CD4-positive, alpha-beta T cell (primary cell): Measurements from ENCODE around the gene OGDHL. TPM values are rescaled to one million over a fixed set of nuclear protein-coding genes. Genes with fewer than 3 reads are reported as not detected.

ENCODE experiments used
- ATAC-seq: fragments of 200-7000 bp; cut with Tn5 transposase; one replicate; pipeline ENCODE4 v1.10.0; 2022; ENCODE audit warnings: mild to moderate bottlenecking; ENCODE audit not compliant: poor library complexity
- CTCF ChIA-PET: fragments of 350-600 bp; sonication (Branson Sonifier 250); formaldehyde crosslinking; loops from one replicate; lab custom pipeline; 2021; ENCODE audit warnings: antibody characterized with exemption, inconsistent platforms; lab: Charles Lee
- POLR2A ChIA-PET: fragments of 350-600 bp; sonication (Branson Sonifier 250); formaldehyde crosslinking; loops from one replicate; lab custom pipeline; 2021; ENCODE audit warnings: antibody characterized with exemption, inconsistent platforms; lab: Charles Lee
- DNase-seq, 14 experiments: peaks; one replicate each; pipeline ENCODE4 v3.0.0-alpha.2; 2013 to 2020; ENCODE audit warnings: mixed read lengths in 2 of 14
- H3K27ac ChIP-seq, 2 donors: one replicate each; pipeline versions ENCODE4 v1.5.1 to v1.7.0; 2013; ENCODE audit warnings: low read length in 2 of 2, low read depth in 1 of 2, mild to moderate bottlenecking in 1 of 2
- H3K27me3 ChIP-seq, 2 experiments: 1 replicate in 1 of 2; 2 replicates in 1 of 2; pipeline versions ENCODE4 v1.6.1 to v1.7.0; 2013; ENCODE audit warnings: low read length in 2 of 2, control low read depth in 1 of 2, mild to moderate bottlenecking in 1 of 2, moderate library complexity in 1 of 2; ENCODE audit not compliant: insufficient read depth in 2 of 2, control insufficient read depth in 1 of 2
- H3K36me3 ChIP-seq: one replicate; pipeline ENCODE4 v1.6.1; 2013; ENCODE audit warnings: low read length, control low read depth; ENCODE audit not compliant: insufficient read depth
- H3K4me1 ChIP-seq: one replicate; pipeline ENCODE4 v1.6.1; 2013; ENCODE audit warnings: low read length, control low read depth; ENCODE audit not compliant: insufficient read depth
- H3K4me3 ChIP-seq: one replicate; pipeline ENCODE4 v1.5.1; 2013; ENCODE audit warnings: mild to moderate bottlenecking, low read length, moderate library complexity
- H3K9me3 ChIP-seq, 2 experiments: 1 replicate in 1 of 2; 2 replicates in 1 of 2; pipeline versions ENCODE4 v1.6.1 to v1.7.0; 2013; ENCODE audit warnings: low read length in 2 of 2, mild to moderate bottlenecking in 2 of 2, control low read depth in 1 of 2, moderate library complexity in 1 of 2; ENCODE audit not compliant: control insufficient read depth in 1 of 2, insufficient read depth in 1 of 2
- H3K27ac Mint-ChIP-seq: one replicate; pipeline ENCODE4 v1.8.0; 2020; ENCODE audit warnings: mixed read lengths
- H3K27me3 Mint-ChIP-seq: one replicate; pipeline ENCODE4 v1.8.0; 2021; ENCODE audit warnings: mixed read lengths
- H3K36me3 Mint-ChIP-seq: one replicate; pipeline ENCODE4 v1.8.0; 2021; ENCODE audit warnings: low read depth, mixed read lengths
- H3K4me1 Mint-ChIP-seq: one replicate; pipeline ENCODE4 v1.8.0; 2021; ENCODE audit warnings: low read depth, mixed read lengths
- H3K4me3 Mint-ChIP-seq: one replicate; pipeline ENCODE4 v1.8.0; 2020; ENCODE audit warnings: mild to moderate bottlenecking, mixed read lengths
- H3K9me3 Mint-ChIP-seq: one replicate; pipeline ENCODE4 v1.8.0; 2020; ENCODE audit warnings: mixed read lengths
- intact Hi-C, 2 experiments: fragments of 100-400 bp; cut with DNase I in 1 of 2; cut with micrococcal nuclease in 1 of 2; formaldehyde crosslinking; loops; one replicate each; pipeline versions ENCODE4 v1.15.1 to v1.9.0; 2023 to 2025; cut with DNase I, micrococcal nuclease
- total RNA-seq, 174 experiments: library from RNA in 2 of 174; stranded (reverse) in 2 of 174; gene quantifications; one replicate each; pipeline ENCODE4 v1.2.3 and lab custom pipeline; 2021 to 2026
- TF ChIP-seq, protein P1 (sequence below): fragments of 200-600 bp; IDR thresholded peaks from one replicate; pipeline ENCODE4 v1.8.0; 2022; ENCODE audit warnings: antibody characterized with exemption, mild to moderate bottlenecking

The OGDHL gene
- total RNA-seq, 2 experiments from 2014 or later = not detected

- no peak overlapping the region for H3K27ac Mint-ChIP-seq
- Histone ChIP-seq H3K4me1 (no peaks in the 10 kb centered on the region), H3K27ac (no peak overlapping the region), H3K4me3 (no peak overlapping the region), H3K36me3 (no peaks in the 10 kb centered on the region), H3K9me3 (peaks cover 0 to 34% of the 10 kb centered on the region in 2 experiments), H3K27me3 (no peaks in the 10 kb centered on the region)
- no peaks in the 10 kb centered on the region for H3K9me3 Mint-ChIP-seq
- H3K4me3 Mint-ChIP-seq = no peak overlapping the region
- no peaks in the 10 kb centered on the region for H3K4me1 Mint-ChIP-seq
- DNase-seq (no peak), ATAC-seq (no peak)
- POLR2A ChIA-PET = no interaction called here
- intact Hi-C loops = no loop called here
- no peaks in the 10 kb centered on the region for H3K36me3 Mint-ChIP-seq
- CTCF ChIA-PET = no interaction called here
- TF ChIP-seq, protein P1, sequence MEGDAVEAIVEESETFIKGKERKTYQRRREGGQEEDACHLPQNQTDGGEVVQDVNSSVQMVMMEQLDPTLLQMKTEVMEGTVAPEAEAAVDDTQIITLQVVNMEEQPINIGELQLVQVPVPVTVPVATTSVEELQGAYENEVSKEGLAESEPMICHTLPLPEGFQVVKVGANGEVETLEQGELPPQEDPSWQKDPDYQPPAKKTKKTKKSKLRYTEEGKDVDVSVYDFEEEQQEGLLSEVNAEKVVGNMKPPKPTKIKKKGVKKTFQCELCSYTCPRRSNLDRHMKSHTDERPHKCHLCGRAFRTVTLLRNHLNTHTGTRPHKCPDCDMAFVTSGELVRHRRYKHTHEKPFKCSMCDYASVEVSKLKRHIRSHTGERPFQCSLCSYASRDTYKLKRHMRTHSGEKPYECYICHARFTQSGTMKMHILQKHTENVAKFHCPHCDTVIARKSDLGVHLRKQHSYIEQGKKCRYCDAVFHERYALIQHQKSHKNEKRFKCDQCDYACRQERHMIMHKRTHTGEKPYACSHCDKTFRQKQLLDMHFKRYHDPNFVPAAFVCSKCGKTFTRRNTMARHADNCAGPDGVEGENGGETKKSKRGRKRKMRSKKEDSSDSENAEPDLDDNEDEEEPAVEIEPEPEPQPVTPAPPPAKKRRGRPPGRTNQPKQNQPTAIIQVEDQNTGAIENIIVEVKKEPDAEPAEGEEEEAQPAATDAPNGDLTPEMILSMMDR = no peak
- H3K27me3 Mint-ChIP-seq = peaks cover 13% of the 10 kb centered on the region
These were observed 14.8 kb downstream of the OGDHL start for GRCh38 chr10:49747303-49747646.

- H3K4me1 ChIP-seq = no peaks in the 10 kb centered on the region
- intact Hi-C loops = no loop called here
- Mint-ChIP-seq H3K27ac (no peak overlapping the region), H3K36me3 (no peaks in the 10 kb centered on the region), H3K9me3 (no peaks in the 10 kb centered on the region), H3K27me3 (peaks cover 12% of the 10 kb centered on the region), H3K4me3 (no peak overlapping the region), H3K4me1 (no peaks in the 10 kb centered on the region)
- ChIA-PET POLR2A (no interaction called here), CTCF (no interaction called here)
- peaks cover 0 to 30% of the 10 kb centered on the region in 2 experiments for H3K9me3 ChIP-seq
- H3K27me3 ChIP-seq = no peaks in the 10 kb centered on the region
- ATAC-seq = no peak
- DNase-seq = no peak
- H3K27ac ChIP-seq = no peak overlapping the region
- H3K36me3 ChIP-seq = no peaks in the 10 kb centered on the region
- H3K4me3 ChIP-seq = no peak overlapping the region
- TF ChIP-seq, protein P1 = no peak
These were observed 15.4 kb downstream of the OGDHL start for GRCh38 chr10:49746626-49747302.

GRCh38 chr10:49745756-49746155, 16.4 kb downstream of the OGDHL start:
- no peak overlapping the region for H3K4me3 Mint-ChIP-seq
- H3K27ac Mint-ChIP-seq = no peak overlapping the region
- Histone ChIP-seq H3K27me3 (no peaks in the 10 kb centered on the region), H3K4me1 (no peaks in the 10 kb centered on the region), H3K36me3 (no peaks in the 10 kb centered on the region), H3K9me3 (peaks cover 0 to 29% of the 10 kb centered on the region in 2 experiments), H3K4me3 (no peak overlapping the region), H3K27ac (no peak overlapping the region)
- no peaks in the 10 kb centered on the region for H3K4me1 Mint-ChIP-seq
- intact Hi-C loops = no loop called here
- no peaks in the 10 kb centered on the region for H3K36me3 Mint-ChIP-seq
- TF ChIP-seq, protein P1 = no peak
- CTCF ChIA-PET = no interaction called here
- DNase-seq (no peak), ATAC-seq (no peak)
- peaks cover 2% of the 10 kb centered on the region for H3K27me3 Mint-ChIP-seq
- POLR2A ChIA-PET = no interaction called here
- no peaks in the 10 kb centered on the region for H3K9me3 Mint-ChIP-seq
